Measurements from ENCODE around the gene MPC1. TPM values are rescaled to one million over a fixed set of nuclear protein-coding genes. Genes with fewer than 3 reads are reported as not detected.

MPC1 gene
- total and polyA plus RNA-seq, 2 donors (not counting 3 experiments of a cell fraction or from before 2014, with no cell fraction given), result 15.5 to 17.5 TPM

GRCh38 chr6:166352923-166353322, 29.8 kb downstream of the MPC1 start:
- intact Hi-C loops (cut with micrococcal nuclease) (no loop called here), dilution Hi-C loops (cut with MboI; ENCODE audit: extremely low pct_ligation_motif_present, low sequenced_read_pairs) (no loop called here)
- no peak overlapping the region for H3K9ac ChIP-seq (replicated peaks; ENCODE audit: extremely low read depth, insufficient read depth, low read length)
- H3K4me3 ChIP-seq (replicated peaks in 1 of 3; ENCODE audit: insufficient read depth in 1 of 3, low read depth in 1 of 3, low read length in 3 of 3), result no peak overlapping the region
- no peaks in the 10 kb centered on the region for H3K9me3 ChIP-seq (replicated peaks; ENCODE audit: control insufficient read depth, insufficient read depth, low read length)
- ChIA-PET POLR2A (no interaction called here), CTCF (interaction anchor here (1.2 kb wide), 1 partner anchor 29 kb away, joined by 4 read pairs; no protein-coding TSS in a partner anchor)
- TF ChIP-seq JUN (IDR thresholded peaks at IDR 0.05; ENCODE audit: borderline replicate concordance, insufficient read depth, insufficient read length, low read depth) (no peak), EZH2 (IDR thresholded peaks at IDR 0.05; ENCODE audit: borderline replicate concordance, low read depth, low read length, severe bottlenecking) (no peak), MAX (IDR thresholded peaks at IDR 0.05; ENCODE audit: insufficient read depth, insufficient read length) (no peak), POLR2A (IDR thresholded peaks at IDR 0.05; ENCODE audit: low read depth, low read length) (no peak), CTCF (IDR thresholded peaks at IDR 0.05; ENCODE audit: extremely low read depth in 1 of 2, insufficient read depth in 1 of 2, low read depth in 1 of 2, low read length in 2 of 2) (no peak), POLR2AphosphoS5 (IDR thresholded peaks at IDR 0.05; ENCODE audit: insufficient read depth, low read depth, low read length) (no peak), MYC (IDR thresholded peaks at IDR 0.05; ENCODE audit: low read depth, low read length) (no peak), GATA2 (IDR thresholded peaks at IDR 0.05; ENCODE audit: insufficient read depth, insufficient read length, low read depth, low read length) (no peak), FOS (IDR thresholded peaks at IDR 0.05; ENCODE audit: borderline replicate concordance, insufficient read depth, low read length) (no peak)
- no peaks in the 10 kb centered on the region for H3K36me3 ChIP-seq (ENCODE audit: control insufficient read depth in 2 of 2, extremely low read depth in 1 of 2, insufficient read depth in 2 of 2, low read length in 2 of 2)
- no peaks in the 10 kb centered on the region for H3K79me2 ChIP-seq (ENCODE audit: control insufficient read depth, insufficient read depth, low read length)
- H2AFZ ChIP-seq (ENCODE audit: low read depth, low read length), result no peak overlapping the region
- no peak overlapping the region for H3K27ac ChIP-seq (ENCODE audit: insufficient read depth, low read depth, low read length)
- H3K27me3 ChIP-seq (ENCODE audit: control insufficient read depth in 2 of 2, insufficient read depth in 2 of 2, low read length in 2 of 2), result peaks cover 24 to 47% of the 10 kb centered on the region in 2 experiments
- H3K4me2 ChIP-seq (ENCODE audit: insufficient read depth, low read length), result no peak overlapping the region
- H3K4me1 ChIP-seq (ENCODE audit: control insufficient read depth, extremely low read depth, insufficient read depth, low read length), result no peaks in the 10 kb centered on the region
- no peaks in the 10 kb centered on the region for H3K9me1 ChIP-seq (replicated peaks; ENCODE audit: control insufficient read depth, extremely low read depth, insufficient read depth, low read length)
- FAIRE-seq (no peak), DNase-seq (ENCODE audit: low read depth, low spot score) (no peak)
- no peaks in the 10 kb centered on the region for H4K20me1 ChIP-seq (replicated peaks; ENCODE audit: control insufficient read depth, extremely low read depth, insufficient read depth, low read length)
- no TSS peak for BruUV-seq (replicated peaks)
